ENCODE results near the gene DMD.
"Not testable (repeated sequence)": the region's sequence is repeated elsewhere in the genome, so short reads cannot be mapped to it uniquely, and the experiment has no call there.

The DMD gene

DNA sequence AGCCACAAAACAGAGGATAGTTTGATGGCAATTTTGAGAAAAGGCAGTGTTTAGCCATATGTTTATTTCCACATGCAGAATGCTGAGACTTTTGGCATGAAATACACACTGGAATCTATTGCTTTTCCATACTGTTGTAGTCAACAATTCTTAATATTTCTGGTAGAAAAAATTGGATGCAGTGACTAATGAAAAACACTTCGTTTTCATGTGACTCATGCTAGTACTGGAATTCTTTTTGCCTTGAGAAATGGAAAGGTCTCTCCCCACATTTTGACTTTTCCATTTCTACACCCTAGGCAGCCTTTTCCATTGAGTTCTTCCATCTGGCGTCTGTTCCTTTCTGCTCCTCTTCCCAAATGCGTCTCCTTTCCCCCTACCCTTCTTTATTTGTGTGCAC lies 1714.3 kb downstream of the DMD start:
- DNase-seq, result no peak

DNA sequence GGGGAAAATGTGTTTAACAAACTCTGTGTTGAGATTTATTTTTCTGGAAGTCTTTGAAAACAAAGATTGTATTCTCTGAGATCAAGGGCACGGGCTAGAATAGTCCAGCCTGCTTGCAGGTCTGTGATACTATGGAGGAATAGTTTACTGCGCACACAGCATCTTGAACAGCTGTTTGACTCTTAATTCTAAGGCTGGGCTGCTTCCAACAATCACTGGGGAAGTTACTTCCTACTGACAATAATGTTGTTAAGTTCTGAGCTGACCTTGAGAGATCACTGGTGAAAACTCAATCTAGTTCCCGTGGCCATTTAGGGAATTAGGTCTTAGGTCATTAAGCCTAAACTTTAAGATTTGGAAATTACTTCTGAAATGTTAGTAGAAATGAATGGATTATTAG lies 1723.4 kb downstream of the DMD start:
- no peak for DNase-seq

DNA sequence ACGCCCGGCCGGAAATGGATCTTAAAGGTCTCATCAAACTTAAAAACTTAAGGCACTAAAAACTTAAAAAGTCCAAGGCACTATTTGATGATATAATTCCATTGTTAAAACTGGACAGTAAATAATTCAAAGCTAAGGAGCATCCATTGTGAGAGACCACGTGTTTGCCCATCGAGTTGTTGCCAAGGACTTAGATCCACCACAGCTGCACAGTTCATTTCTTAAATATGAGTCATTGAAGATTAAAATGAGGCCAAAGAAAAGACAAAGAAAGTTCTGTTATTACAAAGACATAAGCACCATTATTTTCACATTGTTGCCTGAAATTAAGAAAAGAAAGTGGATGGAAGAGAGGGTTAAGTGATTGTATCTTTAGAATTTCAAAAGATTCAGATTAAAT lies 1728.0 kb downstream of the DMD start:
- DNase-seq, result no peak

- DNase-seq, result no peak
These were observed 1730.7 kb downstream of the DMD start for GRCh38 chrX:31480696-31481095.

DNA sequence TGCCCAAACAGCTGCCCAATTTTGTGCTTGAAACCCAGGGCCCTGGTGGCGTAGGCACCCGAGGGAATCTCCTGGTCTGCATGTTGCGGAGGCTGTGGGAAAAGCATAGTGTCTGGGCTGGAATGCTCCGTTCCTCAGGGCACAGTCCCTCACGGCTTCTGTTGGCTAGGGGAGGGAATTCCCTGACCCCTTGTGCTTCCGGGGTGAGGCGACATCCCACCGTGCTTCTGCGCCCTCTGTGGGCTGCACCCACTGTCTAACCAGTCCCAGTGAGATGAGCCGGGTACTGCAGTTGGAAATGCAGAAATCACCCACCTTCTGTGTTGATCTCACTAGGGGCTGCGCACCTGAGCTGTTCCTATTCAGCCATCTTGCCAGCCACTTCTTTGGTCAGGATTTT lies 1740.1 kb downstream of the DMD start:
- no peak for DNase-seq

DNA sequence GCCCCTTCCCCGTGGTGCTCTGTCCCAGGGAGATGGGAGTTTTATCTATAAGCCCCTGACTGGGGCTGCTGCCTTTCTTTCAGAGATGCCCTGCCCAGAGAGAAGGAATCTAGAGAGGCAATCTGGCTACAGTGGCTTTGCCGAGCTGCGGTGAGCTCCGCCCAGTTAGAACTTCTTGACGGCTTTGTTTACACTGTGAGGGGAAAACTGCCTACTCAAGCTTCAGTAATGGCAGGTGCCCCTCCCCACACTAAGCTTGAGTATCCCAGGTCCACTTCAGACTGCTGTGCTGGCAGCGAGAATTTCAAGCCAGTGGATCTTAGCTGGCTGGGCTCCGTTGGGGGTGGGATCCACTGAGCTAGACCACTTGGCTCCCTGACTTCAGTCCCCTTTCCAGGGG lies 1740.6 kb downstream of the DMD start:
- DNase-seq, result not testable (repeated sequence)

DNA sequence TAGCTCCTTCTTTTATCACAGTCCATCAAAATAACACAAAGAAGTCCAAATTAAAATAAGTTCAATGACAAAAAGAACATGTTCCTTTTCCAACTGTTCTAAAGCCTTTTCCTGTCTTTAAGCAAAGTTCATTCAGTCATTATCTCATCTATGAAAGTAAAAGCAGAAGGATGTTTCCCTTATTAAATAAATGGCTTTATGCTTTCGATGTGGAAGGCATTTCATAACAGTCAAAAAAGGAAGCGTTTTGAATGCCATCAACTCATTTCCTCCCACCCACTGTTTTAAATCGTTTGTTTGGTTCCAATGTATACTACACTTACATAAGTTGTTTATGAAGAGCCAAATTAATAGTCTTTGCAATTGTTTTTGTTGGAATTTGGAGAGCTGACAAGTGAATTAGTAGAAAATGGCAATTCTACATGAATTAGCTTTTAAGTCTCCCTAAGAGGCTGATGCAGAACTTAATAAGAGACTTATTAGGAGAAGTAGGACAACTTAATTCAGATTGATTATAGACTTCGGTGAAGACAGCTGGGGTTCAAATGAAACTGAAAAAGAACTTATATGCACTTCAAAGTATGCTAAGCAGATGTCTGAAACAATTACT lies 1746.9 kb downstream of the DMD start:
- peak; percentile 40 to 55 for DNase-seq

DNA sequence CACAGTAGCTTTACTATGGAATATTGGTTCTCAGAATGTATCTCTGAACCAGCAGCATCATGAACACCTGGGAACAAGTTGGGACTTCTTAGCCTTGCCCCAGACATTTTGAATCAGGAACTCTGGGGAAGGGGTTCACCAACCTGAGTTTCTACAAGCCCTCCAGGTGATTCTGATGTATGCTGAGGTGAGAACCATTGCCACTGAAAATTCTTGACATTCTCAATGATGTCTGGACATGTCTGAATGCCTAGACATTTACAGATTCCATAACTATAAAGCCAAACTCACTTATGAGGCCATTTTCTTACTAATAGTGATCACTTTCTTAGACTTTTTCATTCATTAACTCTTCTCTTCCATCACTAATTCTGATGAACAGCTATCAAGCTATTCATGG lies 1750.1 kb downstream of the DMD start:
- no peak for DNase-seq

- no peak for DNase-seq
These were observed 1752.0 kb downstream of the DMD start for GRCh38 chrX:31459361-31459760.

DNA sequence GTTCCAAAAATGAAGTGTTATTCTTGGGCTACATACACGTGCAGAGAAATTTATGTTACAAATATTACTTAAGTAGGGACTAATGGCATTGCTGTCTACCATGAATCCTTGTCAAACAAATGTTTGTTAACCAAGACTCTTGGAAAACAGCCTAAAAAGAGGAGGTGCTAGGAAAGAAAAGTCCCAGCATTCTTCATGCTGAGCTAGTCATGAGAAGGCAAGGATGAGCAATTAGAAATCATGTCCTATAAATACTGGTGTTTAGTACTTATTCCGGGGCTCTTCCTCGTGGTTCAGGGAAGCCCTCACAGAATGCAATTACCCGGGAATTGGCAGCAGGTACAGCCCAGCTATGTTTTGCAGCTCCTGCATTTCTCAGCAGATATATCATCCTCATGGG lies 1761.4 kb downstream of the DMD start:
- no peak for DNase-seq

- no peak for DNase-seq
These were observed 1762.3 kb downstream of the DMD start for GRCh38 chrX:31449081-31449480.

DNA sequence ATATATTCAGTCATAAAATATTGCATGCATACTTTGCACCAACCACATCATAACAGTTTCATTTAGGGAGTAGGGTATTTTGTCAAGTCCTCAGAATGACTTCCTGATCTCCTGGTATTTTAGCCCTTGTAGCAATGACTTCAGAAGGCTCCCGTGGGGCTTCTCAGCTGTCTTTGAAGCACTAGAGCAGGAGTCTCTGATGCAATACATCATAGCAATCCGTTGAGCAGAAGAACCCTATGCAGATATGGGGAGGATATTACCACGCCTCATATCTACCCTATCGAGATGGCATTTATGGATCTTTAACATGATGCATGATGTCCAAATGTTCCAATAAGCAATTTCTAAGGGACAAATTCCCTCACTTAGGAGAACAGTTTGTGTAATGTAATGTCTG lies 1765.8 kb downstream of the DMD start:
- no peak for DNase-seq

DNA sequence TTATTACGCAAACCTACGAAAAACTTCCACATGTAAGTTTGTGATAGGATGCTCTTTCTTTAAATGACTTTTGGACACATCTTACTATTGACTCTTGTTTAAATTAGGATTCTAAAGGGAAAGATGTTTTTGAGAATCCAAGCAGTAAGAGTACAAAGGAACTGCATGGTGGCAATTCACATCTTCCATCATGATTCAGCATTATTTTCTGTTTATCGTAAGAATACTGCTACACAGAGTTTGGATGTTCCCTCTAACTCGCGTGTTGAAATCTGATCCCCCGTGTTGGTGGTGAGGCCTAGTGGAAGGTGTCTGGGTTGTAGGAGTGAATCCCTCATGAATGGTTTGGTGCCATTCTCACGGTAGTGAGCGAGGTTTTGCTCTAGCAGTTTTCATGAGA lies 1767.7 kb downstream of the DMD start:
- DNase-seq, result no peak

DNA sequence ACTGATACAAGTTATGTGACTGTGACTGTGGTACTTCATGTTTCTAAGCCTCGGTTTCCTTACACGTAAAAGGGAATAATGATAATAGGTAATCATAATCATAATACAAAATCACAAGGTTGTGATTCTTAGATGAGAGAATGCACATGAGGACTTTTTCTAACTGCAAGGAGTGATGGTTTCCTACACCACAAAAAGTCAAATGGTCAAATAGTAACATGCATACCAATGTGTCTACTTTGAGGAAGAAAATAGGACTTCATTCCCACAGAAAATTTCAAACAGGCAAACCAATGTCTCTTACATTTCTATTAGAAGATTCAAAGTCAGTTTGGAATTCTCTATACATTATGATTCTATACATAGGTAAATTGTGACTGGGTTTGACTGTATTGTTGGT lies 1770.8 kb downstream of the DMD start:
- no peak for DNase-seq

DNA sequence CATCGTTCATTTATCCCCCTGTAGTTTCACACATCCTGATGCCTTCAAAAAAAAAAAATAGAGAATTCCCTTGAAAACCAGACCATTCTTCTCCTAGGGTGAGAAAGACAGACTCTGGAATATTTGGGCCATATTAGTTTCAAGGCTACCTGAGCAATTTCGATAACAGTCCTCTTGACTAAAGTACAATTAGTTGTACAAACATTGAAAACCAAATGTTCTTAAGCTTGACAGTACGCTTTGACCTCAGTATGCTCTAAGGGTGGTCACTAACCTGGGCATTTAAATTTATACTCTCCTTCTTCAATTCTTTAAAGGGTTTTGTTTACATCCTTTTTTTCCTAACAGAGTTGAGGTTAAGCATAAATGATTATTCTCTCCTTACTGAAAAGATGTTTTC lies 1774.9 kb downstream of the DMD start:
- DNase-seq, result no peak

DNA sequence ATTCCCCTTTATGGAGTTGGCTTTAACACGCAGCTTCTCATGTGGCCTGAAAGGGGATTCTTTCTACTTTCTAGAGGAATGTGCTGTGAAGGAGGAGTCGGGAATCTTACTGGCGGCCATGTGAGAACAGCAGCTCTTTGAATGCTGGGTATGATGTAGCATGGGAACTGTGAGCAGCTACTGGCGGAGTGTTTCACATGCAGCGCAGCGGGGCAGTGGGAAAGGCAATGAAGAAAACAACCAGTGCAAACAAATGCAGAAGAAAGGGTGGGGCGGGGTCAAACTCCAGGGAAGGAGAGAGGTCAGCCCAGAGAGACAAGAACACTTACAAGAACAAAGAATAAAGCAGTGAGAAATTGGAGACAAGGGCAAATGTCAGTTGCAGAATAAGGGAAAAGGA lies 1775.8 kb downstream of the DMD start:
- no peak for DNase-seq

- no peak for DNase-seq
These were observed 1777.5 kb downstream of the DMD start for GRCh38 chrX:31433856-31434255.

DNA sequence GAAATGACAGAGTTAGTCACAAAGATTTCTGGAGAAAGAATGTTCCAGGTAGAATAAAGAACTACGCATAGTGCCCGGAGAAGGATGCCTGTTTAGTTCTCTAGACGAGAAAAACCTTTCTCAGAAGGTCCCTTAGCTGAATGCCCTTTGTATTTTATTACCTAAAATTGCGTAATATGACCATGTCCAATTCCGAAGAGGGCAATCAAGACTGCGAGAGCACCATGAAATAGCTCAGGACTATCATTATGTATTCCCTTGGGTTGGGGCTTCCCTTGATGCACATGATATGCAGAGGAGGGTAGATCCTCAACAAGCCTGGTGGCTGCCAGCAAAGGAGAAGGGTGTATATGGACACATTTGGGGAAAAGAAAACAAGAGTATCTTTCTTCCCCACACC lies 1781.4 kb downstream of the DMD start:
- DNase-seq, result no peak

GRCh38 chrX:31423609-31424189 lies 1787.7 kb downstream of the DMD start:
- DNase-seq, result peak; percentile 2

DNA sequence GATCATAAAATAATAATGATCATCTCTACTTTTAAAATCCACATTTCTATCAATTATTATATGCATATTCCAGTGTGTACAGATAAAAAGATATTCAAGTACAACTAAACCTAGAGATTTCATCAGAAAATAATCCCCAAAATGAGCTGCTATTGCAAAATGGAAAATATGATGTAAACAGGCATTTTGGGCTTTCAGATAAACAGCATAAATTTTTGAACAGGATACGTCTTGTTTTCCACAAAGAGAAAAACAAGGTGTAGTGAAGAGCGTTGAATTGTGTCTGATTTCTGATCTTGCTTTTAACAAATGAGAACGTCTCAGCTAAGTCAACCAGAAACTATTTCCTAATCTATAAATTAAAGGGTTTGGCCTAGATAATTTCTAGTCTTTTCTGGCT lies 1789.9 kb downstream of the DMD start:
- DNase-seq, result no peak

- DNase-seq, result no peak
These were observed 1790.6 kb downstream of the DMD start for GRCh38 chrX:31420711-31421151.

GRCh38 chrX:31420302-31420701 lies 1791.0 kb downstream of the DMD start:
- no peak for DNase-seq

DNA sequence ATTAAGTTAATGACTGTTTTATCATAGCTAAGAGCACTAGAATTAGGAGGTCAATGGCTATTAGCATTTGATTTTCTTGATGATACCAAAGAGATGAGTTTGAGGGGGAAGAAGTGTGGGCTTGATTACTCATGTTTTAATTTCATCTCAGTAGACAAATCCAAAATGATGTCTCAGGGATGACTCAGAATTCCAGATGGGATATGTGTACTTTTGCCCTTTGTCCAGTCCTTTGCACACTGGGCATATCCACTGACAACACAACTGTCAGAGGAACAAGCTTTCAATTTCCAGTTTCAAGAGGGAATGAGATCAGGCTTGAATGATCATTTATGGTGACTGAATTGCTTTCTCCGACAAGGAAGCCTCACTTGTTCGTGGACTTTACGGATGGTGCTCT lies 1814.2 kb downstream of the DMD start:
- no peak for DNase-seq

DNA sequence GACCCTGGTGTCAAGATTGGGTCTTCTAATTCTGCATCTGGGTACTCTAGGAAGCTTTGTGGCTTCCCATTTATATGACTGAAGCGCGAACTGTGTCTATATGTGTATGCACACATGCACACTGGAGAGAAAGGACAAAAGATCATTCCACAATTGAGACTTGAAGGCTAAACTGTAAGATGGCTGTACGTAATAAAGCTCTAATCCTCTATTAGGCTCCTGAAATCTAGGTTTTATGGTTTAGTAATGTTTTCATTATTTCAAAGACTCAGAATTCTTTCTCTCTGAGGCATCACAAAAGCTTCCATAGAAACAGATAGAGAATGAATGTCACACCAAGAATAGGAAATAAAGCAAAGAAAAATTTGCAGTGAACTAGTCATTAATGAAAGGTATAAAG lies 1818.8 kb downstream of the DMD start:
- no peak for DNase-seq

- DNase-seq, result no peak
These were observed 1822.4 kb downstream of the DMD start for GRCh38 chrX:31388946-31389345.

All from inflammatory macrophage (primary cell).